Endothelial cell of umbilical vein (primary cell): ENCODE data around the gene C10orf67. TPM values are rescaled to one million over a fixed set of nuclear protein-coding genes. Genes with fewer than 3 reads are reported as not detected.

Experiments used
- BruUV-seq: library from RNA; stranded (reverse); fragments of 400-500 nt; replicated peaks from 2 replicates; lab custom pipeline; 2021; lab: Mats Ljungman, UMichigan
- CTCF ChIA-PET: fragments of 300-600, 350-600 bp; sonication (Branson Sonifier 250); formaldehyde crosslinking; loops from one replicate; lab custom pipeline; 2021; ENCODE audit warnings: antibody characterized with exemption, inconsistent platforms; lab: Charles Lee
- POLR2A ChIA-PET: fragments of 300-600, 350-600 bp; sonication (Branson Sonifier 250); formaldehyde crosslinking; loops from one replicate; lab custom pipeline; 2021; ENCODE audit warnings: antibody characterized with exemption, inconsistent platforms; lab: Charles Lee
- DNase-seq: peaks from one replicate; pipeline ENCODE4 v3.0.0-alpha.2; 2011; ENCODE audit warnings: low read depth, low spot score
- FAIRE-seq: peaks from 2 replicates; lab custom pipeline; 2011; peaks lifted over from hg19 to GRCh38; lab: Jason Lieb, UNC
- H2AFZ ChIP-seq: 2 replicates; pipeline ENCODE4 v1.6.0; 2012; ENCODE audit warnings: low read depth, low read length, control low read depth, inconsistent platforms
- H3K27ac ChIP-seq: 2 replicates; pipeline ENCODE4 v1.5.1; 2011; ENCODE audit warnings: low read depth, mild to moderate bottlenecking, control low read depth, low read length, moderate library complexity; ENCODE audit not compliant: insufficient read depth
- H3K27me3 ChIP-seq, 2 experiments: 2 replicates each; pipeline versions ENCODE4 v1.6.0 to v1.6.1; 2011; ENCODE audit warnings: low read length in 2 of 2, mixed read lengths in 1 of 2; ENCODE audit not compliant: control insufficient read depth in 2 of 2, insufficient read depth in 2 of 2
- H3K36me3 ChIP-seq, 2 experiments: 2 replicates in 1 of 2; 3 replicates in 1 of 2; pipeline ENCODE4 v1.5.1; 2011; ENCODE audit warnings: low read length in 2 of 2, mild to moderate bottlenecking in 1 of 2, moderate library complexity in 1 of 2; ENCODE audit not compliant: control insufficient read depth in 2 of 2, insufficient read depth in 2 of 2; ENCODE audit errors: extremely low read depth in 1 of 2
- H3K4me1 ChIP-seq: 3 replicates; pipeline ENCODE4 v1.5.1; 2011; ENCODE audit warnings: mild to moderate bottlenecking, low read length; ENCODE audit not compliant: control insufficient read depth, insufficient read depth; ENCODE audit errors: extremely low read depth
- H3K4me2 ChIP-seq: 2 replicates; pipeline ENCODE4 v1.6.1; 2011; ENCODE audit warnings: low read length, control low read depth, mixed read lengths; ENCODE audit not compliant: insufficient read depth
- H3K4me3 ChIP-seq, 3 experiments: fragments of 200-600 bp in 1 of 3; sonication (generic), shearing (Covaris generic) in 1 of 3; replicated peaks in 1 of 3; 2 replicates each; pipeline ENCODE4 v1.5.1; 2011 to 2016; ENCODE audit warnings: control low read depth in 3 of 3, low read length in 3 of 3, mild to moderate bottlenecking in 2 of 3, inconsistent platforms in 1 of 3, low read depth in 1 of 3, moderate library complexity in 1 of 3; ENCODE audit not compliant: insufficient read depth in 1 of 3
- H3K79me2 ChIP-seq: 2 replicates; pipeline ENCODE4 v1.6.0; 2012; ENCODE audit warnings: low read length, inconsistent platforms; ENCODE audit not compliant: control insufficient read depth, insufficient read depth
- H3K9ac ChIP-seq: replicated peaks from 2 replicates; pipeline ENCODE3; 2011; ENCODE audit warnings: low read length, control low read depth; ENCODE audit not compliant: insufficient read depth; ENCODE audit errors: extremely low read depth
- H3K9me1 ChIP-seq: replicated peaks from 3 replicates; pipeline ENCODE4 v1.6.0; 2011; ENCODE audit warnings: mild to moderate bottlenecking, low read length; ENCODE audit not compliant: control insufficient read depth, insufficient read depth; ENCODE audit errors: extremely low read depth
- H3K9me3 ChIP-seq: replicated peaks from 2 replicates; pipeline ENCODE4 v1.5.1; 2012; ENCODE audit warnings: low read length, inconsistent platforms; ENCODE audit not compliant: control insufficient read depth, insufficient read depth
- H4K20me1 ChIP-seq: replicated peaks from 2 replicates; pipeline ENCODE3; 2011; ENCODE audit warnings: mild to moderate bottlenecking, low read length; ENCODE audit not compliant: control insufficient read depth, insufficient read depth; ENCODE audit errors: extremely low read depth
- CTCF ChIP-seq, 2 donors: IDR thresholded peaks; 1 replicate in 1 of 2; 2 replicates in 1 of 2; pipeline ENCODE4 v1.5.1; 2011; ENCODE audit warnings: low read length in 2 of 2, mild to moderate bottlenecking in 2 of 2, moderate library complexity in 2 of 2, control low read depth in 1 of 2, inconsistent platforms in 1 of 2, low read depth in 1 of 2; ENCODE audit not compliant: insufficient read depth in 1 of 2; ENCODE audit errors: extremely low read depth in 1 of 2
- GATA2 ChIP-seq: IDR thresholded peaks from 2 replicates; pipeline ENCODE4 v1.7.0; 2011; ENCODE audit warnings: low read depth, mild to moderate bottlenecking, moderate library complexity, mixed read lengths, low read length; ENCODE audit not compliant: insufficient read length, insufficient read depth
- POLR2A ChIP-seq: IDR thresholded peaks from 2 replicates; pipeline ENCODE4 v1.6.1; 2012; ENCODE audit warnings: low read depth, mild to moderate bottlenecking, control low read depth, low read length
- POLR2AphosphoS5 ChIP-seq: IDR thresholded peaks from 2 replicates; pipeline ENCODE4 v1.6.1; 2012; ENCODE audit warnings: low read depth, mild to moderate bottlenecking, control low read depth, low read length, moderate library complexity; ENCODE audit not compliant: insufficient read depth
- dilution Hi-C: fragments of 300-500 bp; cut with MboI; formaldehyde crosslinking; loops from one replicate; pipeline ENCODE4 v1.15.0; 2019; ENCODE audit warnings: low sequenced_read_pairs; ENCODE audit not compliant: extremely low pct_ligation_motif_present
- intact Hi-C: fragments of 100-400 bp; cut with micrococcal nuclease; formaldehyde crosslinking; loops from one replicate; pipeline ENCODE4 v1.10.0; 2022
- polyA plus RNA-seq, 4 experiments: library from polyadenylated mRNA; depleted of rRNA in 3 of 4; stranded (reverse) in 3 of 4; unstranded in 1 of 4; fragments of >200 nt; gene quantifications; 2 replicates each; pipeline versions ENCODE4 v1.2.1 to v1.2.3, GENCODE V29; 2011 to 2012; ENCODE audit warnings: missing spikeins in 1 of 4
- total RNA-seq: library from RNA; stranded (reverse); gene quantifications from 2 replicates; pipeline ENCODE4 v1.2.3, GENCODE V29; 2021
- TF ChIP-seq, protein P1 (sequence below): IDR thresholded peaks from 2 replicates; pipeline ENCODE4 v1.6.1; 2011; ENCODE audit not compliant: insufficient read depth, insufficient read length

Gene C10orf67
- total and polyA plus RNA-seq, 2 donors (not counting 3 experiments of a cell fraction or from before 2014, with no cell fraction given): not detected

DNA sequence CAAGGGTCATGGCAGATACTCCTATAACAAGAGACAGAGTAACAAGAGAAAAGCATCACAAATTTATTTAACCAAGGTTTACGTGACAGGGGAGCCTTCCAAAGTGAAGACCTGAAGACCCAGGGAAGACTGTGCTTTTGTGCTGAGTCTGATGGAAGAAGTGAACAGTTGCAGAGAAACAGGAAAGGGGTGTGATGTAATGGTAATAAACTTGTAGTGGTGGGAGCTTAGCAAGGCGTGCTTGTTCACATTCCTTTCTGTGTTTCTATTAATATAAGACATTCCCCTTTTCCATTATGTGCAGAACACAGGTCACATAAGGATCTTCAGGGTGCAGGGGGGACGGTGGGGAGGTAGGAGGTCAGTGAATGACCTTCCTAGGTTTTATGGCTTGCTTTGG, 25.5 kb upstream of the C10orf67 start:
- no peak overlapping the region for H3K27ac ChIP-seq

More for the DNA sequence above, 25.5 kb upstream of the C10orf67 start:
- dilution Hi-C loops (no loop called here), intact Hi-C loops (no loop called here)
- ChIA-PET CTCF (no interaction called here), POLR2A (no interaction called here)
- H3K9me1 ChIP-seq: no peaks in the 10 kb centered on the region
- H3K79me2 ChIP-seq: no peaks in the 10 kb centered on the region
- TF ChIP-seq CTCF (IDR thresholded peaks at IDR 0.05; ENCODE audit: extremely low read depth in 1 of 2, insufficient read depth in 1 of 2, low read depth in 1 of 2, low read length in 2 of 2): no peak
- no peak for TF ChIP-seq GATA2
- no peak for TF ChIP-seq POLR2AphosphoS5
- no peak for TF ChIP-seq POLR2A
- TF ChIP-seq, protein P1, sequence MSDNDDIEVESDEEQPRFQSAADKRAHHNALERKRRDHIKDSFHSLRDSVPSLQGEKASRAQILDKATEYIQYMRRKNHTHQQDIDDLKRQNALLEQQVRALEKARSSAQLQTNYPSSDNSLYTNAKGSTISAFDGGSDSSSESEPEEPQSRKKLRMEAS: no peak
- FAIRE-seq (no peak), DNase-seq (no peak)
- H3K27me3 ChIP-seq: no peaks in the 10 kb centered on the region
- no peaks in the 10 kb centered on the region for H3K36me3 ChIP-seq
- H3K9ac ChIP-seq: no peak overlapping the region
- H3K4me1 ChIP-seq: no peaks in the 10 kb centered on the region
- no TSS peak for BruUV-seq
- H3K4me2 ChIP-seq: no peak overlapping the region
- H3K9me3 ChIP-seq: no peaks in the 10 kb centered on the region
- H2AFZ ChIP-seq: no peak overlapping the region
- H3K4me3 ChIP-seq: no peak overlapping the region
- H4K20me1 ChIP-seq: no peaks in the 10 kb centered on the region
